ENCODE results near the gene ZNF317.
A peak's percentile ranks its signal among the peaks of the same experiment; 100 is the strongest.
"Not testable (repeated sequence)": the region's sequence is repeated elsewhere in the genome, so short reads cannot be mapped to it uniquely, and the experiment has no call there.

ZNF317 gene

DNA sequence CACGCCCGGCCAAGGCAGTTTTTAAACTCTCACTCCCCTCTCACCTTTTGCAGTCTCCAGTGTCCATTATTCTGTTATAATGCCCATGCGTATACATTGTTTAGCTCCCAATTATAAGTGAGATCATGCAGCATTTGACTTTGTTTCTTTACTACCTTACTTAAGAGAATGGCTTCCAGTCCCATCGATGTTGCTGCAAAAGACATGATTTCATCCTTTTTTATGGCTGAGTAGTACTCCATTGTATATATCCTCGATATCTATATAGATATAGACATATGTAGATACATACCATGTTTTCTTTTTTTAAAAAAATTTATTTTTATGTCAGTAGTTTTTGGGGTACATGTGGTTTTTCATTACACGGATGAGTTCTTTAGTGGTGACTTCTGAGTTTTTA is 47.0 kb downstream of the ZNF317 start:
- DNase-seq (ENCODE audit: low read depth, low spot score), result no peak
- in situ Hi-C loops (cut with HindIII; ENCODE audit: low sequenced_read_pairs), result no loop called here
- H3K4me3 ChIP-seq (ENCODE audit: low read depth, low read length), result no peak overlapping the region
- TF ChIP-seq, protein P1, sequence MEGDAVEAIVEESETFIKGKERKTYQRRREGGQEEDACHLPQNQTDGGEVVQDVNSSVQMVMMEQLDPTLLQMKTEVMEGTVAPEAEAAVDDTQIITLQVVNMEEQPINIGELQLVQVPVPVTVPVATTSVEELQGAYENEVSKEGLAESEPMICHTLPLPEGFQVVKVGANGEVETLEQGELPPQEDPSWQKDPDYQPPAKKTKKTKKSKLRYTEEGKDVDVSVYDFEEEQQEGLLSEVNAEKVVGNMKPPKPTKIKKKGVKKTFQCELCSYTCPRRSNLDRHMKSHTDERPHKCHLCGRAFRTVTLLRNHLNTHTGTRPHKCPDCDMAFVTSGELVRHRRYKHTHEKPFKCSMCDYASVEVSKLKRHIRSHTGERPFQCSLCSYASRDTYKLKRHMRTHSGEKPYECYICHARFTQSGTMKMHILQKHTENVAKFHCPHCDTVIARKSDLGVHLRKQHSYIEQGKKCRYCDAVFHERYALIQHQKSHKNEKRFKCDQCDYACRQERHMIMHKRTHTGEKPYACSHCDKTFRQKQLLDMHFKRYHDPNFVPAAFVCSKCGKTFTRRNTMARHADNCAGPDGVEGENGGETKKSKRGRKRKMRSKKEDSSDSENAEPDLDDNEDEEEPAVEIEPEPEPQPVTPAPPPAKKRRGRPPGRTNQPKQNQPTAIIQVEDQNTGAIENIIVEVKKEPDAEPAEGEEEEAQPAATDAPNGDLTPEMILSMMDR (IDR thresholded peaks at IDR 0.05; ENCODE audit: low read depth, low read length), result no peak

DNA sequence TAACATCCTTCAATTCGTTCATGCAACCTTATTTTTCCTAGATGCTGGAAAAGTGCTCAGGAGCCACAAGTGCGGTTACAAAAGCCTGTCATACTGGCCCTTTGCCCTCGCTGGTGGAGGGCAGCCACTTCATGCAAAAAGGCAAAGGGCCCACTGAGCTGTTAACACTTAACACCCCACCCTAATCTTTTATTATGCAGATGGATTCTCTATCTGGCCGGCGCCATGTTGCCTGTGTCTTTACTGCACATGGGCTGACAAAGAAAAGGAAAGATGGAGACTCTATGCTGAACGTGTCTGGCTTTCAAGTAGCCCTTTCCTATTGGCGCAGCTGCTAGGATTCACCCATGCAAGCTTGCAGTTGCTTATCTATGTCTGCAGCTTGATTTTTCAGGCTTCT is 49.3 kb downstream of the ZNF317 start:
- no peak overlapping the region for H3K4me3 ChIP-seq (ENCODE audit: low read depth, low read length)
- in situ Hi-C loops (cut with HindIII; ENCODE audit: low sequenced_read_pairs), result no loop called here
- TF ChIP-seq, protein P1 (IDR thresholded peaks at IDR 0.05; ENCODE audit: low read depth, low read length), result no peak
- no peak for DNase-seq (ENCODE audit: low read depth, low spot score)

DNA sequence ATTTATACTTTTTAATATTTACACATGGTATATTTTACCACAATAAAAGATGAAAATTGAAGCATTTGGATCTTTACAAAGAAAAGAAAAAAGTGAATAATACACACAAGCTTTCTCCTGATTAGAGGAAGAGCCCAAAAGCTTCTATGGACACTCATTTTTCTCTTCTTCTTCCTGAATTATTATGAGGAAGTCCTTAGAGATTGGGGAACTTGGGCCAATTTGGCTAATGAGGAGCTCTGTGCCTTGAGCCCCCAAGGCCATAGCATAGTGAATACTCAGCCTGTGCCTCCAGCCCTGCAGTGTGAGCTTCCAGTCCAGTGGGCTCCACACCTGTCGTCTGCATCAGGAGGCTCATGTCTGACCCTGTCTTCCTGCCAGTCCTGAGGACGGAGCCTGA is 57.8 kb downstream of the ZNF317 start:
- H3K4me3 ChIP-seq (ENCODE audit: low read depth, low read length); DNase-seq (ENCODE audit: low read depth, low spot score); in situ Hi-C loops (cut with HindIII; ENCODE audit: low sequenced_read_pairs): not testable (repeated sequence)

DNA sequence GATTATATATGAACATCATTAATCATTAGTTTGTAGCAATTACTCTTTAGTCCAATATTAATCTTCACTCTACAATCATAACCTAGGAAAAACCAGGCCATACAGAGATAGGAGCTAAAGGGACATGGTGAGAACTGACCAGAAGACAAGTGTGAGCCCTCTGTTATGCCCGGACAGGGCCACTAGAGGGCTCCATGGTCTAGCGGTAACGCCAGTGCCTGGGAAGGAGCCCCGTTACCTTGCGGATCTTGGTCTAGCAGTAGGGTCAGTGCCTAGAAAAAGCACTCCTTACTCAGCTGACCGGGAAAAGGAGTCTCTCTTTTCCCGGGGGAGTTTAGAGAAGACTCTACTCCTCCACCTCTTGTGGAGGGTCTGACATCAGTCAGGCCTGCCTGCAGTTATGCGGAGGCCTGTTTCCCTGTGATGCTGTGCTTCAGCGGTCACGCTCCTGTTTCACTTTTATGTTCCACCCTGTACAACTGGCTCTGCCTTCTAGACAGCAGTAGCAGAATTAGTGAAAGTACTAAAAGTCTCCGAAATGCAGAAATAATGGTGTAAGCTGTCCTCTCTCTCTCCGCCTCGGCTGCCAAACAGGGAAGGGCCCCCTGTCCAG is 65.4 kb downstream of the ZNF317 start:
- in situ Hi-C loops (cut with HindIII; ENCODE audit: low sequenced_read_pairs), result no loop called here
- no peak overlapping the region for H3K4me3 ChIP-seq (ENCODE audit: low read depth, low read length)
- TF ChIP-seq, protein P1 (IDR thresholded peaks at IDR 0.05; ENCODE audit: low read depth, low read length), result peak; percentile 81
- peak; percentile 47 for DNase-seq (ENCODE audit: low read depth, low spot score)
